Left ventricle myocardium inferior (tissue), 1 donor: ENCODE results near the gene CENPT. TPM values are rescaled to one million over a fixed set of nuclear protein-coding genes. Genes with fewer than 3 reads are reported as not detected.

Source experiments
- DNase-seq: peaks from one replicate; pipeline ENCODE4 v3.0.0-alpha.2; 2020
- H3K27ac ChIP-seq: fragments of 200-600 bp; replicated peaks from 2 replicates; pipeline ENCODE4 v1.8.0; 2021
- H3K27me3 ChIP-seq: fragments of 200-600 bp; 2 replicates; pipeline ENCODE4 v1.8.0; 2021; ENCODE audit warnings: low read depth
- H3K36me3 ChIP-seq: fragments of 200-600 bp; 2 replicates; pipeline ENCODE4 v1.8.0; 2021
- H3K4me1 ChIP-seq: fragments of 200-600 bp; 2 replicates; pipeline ENCODE4 v1.8.0; 2021
- H3K4me3 ChIP-seq: fragments of 200-600 bp; 2 replicates; pipeline ENCODE4 v1.8.0; 2021; ENCODE audit warnings: mild to moderate bottlenecking, moderate library complexity
- H3K9me3 ChIP-seq: fragments of 200-600 bp; replicated peaks from 2 replicates; pipeline ENCODE4 v1.8.0; 2021
- CTCF ChIP-seq: fragments of 200-600 bp; IDR thresholded peaks from 2 replicates; pipeline ENCODE4 v1.8.0; 2021; ENCODE audit warnings: antibody characterized with exemption, mild to moderate bottlenecking, borderline replicate concordance
- intact Hi-C: fragments of 100-400 bp; cut with micrococcal nuclease; formaldehyde crosslinking; loops from one replicate; pipeline ENCODE4 v1.11.0; 2022
- total RNA-seq: library from RNA; stranded (reverse); fragmentation: NEBNext Ultra II Directional; extraction: Animal tissue kit (Norgen Biotek cat#: 25700); gene quantifications from one replicate; pipeline ENCODE4 v1.2.1, GENCODE V29; 2021
- donor health status: DM: no; HTN: yes; CAD: no; lungs with severe emphysema.

Gene CENPT
- total RNA-seq, 1 donor from 2014 or later = 20.2 TPM

- TF ChIP-seq CTCF = no peak
- Histone ChIP-seq H3K27me3 (no peaks in the 10 kb centered on the region), H3K4me3 (no peak overlapping the region), H3K9me3 (no peaks in the 10 kb centered on the region), H3K4me1 (peaks cover 85% of the 10 kb centered on the region), H3K27ac (peak overlapping the region; percentile 93), H3K36me3 (peaks cover 30% of the 10 kb centered on the region)
- DNase-seq = no peak
- intact Hi-C loops = no loop called here
These were observed 14.4 kb upstream of the CENPT start for GRCh38 chr16:67861877-67862276.

- no peak overlapping the region for H3K4me3 ChIP-seq
- H3K27me3 ChIP-seq = no peaks in the 10 kb centered on the region
- TF ChIP-seq CTCF = no peak
- peak overlapping the region; percentile 93 for H3K27ac ChIP-seq
- intact Hi-C loops = no loop called here
- no peaks in the 10 kb centered on the region for H3K9me3 ChIP-seq
- no peak for DNase-seq
- H3K4me1 ChIP-seq = peaks cover 96% of the 10 kb centered on the region
- H3K36me3 ChIP-seq = peaks cover 19% of the 10 kb centered on the region
These were observed 13.3 kb upstream of the CENPT start for GRCh38 chr16:67860589-67861398.

- peak overlapping the region; percentile 93 for H3K27ac ChIP-seq
- no peaks in the 10 kb centered on the region for H3K9me3 ChIP-seq
- intact Hi-C loops = no loop called here
- no peak for DNase-seq
- H3K36me3 ChIP-seq = peaks cover 8% of the 10 kb centered on the region
- H3K4me3 ChIP-seq = peak overlapping the region; percentile 5
- no peak for TF ChIP-seq CTCF
- H3K4me1 ChIP-seq = peaks cover 94% of the 10 kb centered on the region
- no peaks in the 10 kb centered on the region for H3K27me3 ChIP-seq
These were observed 11.0 kb upstream of the CENPT start for GRCh38 chr16:67858500-67858899.

- Histone ChIP-seq H3K4me1 (peaks cover 86% of the 10 kb centered on the region), H3K27ac (peak overlapping the region; percentile 93), H3K27me3 (no peaks in the 10 kb centered on the region), H3K4me3 (peak overlapping the region; percentile 5), H3K36me3 (peaks cover 8% of the 10 kb centered on the region), H3K9me3 (no peaks in the 10 kb centered on the region)
- DNase-seq = peak; percentile 61
- TF ChIP-seq CTCF = no peak
- intact Hi-C loops = no loop called here
These were observed 10.2 kb upstream of the CENPT start for GRCh38 chr16:67857547-67858233.

DNA sequence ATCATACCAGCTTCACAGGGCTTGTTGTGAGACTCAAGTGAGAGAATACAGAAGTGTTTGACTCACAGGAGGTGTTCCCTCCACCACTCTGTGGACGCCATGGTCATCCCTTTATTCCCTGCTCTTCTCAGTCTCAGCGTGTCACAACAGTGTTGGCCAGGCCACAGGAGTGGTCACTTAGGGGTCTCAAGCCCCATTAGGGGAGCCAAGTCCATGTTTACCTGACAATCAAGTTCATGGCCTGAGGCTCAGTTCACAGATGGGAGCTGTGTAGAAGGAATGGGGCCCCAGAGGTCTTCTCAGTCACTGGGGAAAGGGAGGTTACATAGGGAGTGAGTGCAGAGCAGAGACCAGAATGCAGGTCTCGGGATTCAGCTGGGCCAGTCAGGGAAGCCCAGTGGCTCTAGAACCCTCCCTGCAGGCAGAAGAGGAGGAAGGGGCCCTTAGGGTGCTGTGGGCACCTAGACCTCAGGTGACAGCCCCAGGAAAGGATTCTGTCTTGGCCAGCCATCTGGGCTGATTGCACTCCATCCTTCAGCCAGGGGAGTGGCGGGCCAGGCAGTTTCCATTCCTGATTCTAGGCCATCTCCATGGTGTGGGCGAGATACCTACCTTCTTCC lies 9.5 kb upstream of the CENPT start:
- TF ChIP-seq CTCF = no peak
- peak overlapping the region; percentile 0 for H3K4me3 ChIP-seq
- peaks cover 8% of the 10 kb centered on the region for H3K36me3 ChIP-seq
- peaks cover 80% of the 10 kb centered on the region for H3K4me1 ChIP-seq
- no peaks in the 10 kb centered on the region for H3K9me3 ChIP-seq
- intact Hi-C loops = no loop called here
- no peak for DNase-seq
- no peaks in the 10 kb centered on the region for H3K27me3 ChIP-seq
- H3K27ac ChIP-seq = peak overlapping the region; percentile 93
